GM19467 (cell line): ENCODE data around the gene PITPNM3.
"Not testable (repeated sequence)": the region's sequence is repeated elsewhere in the genome, so short reads cannot be mapped to it uniquely, and the experiment has no call there.

ENCODE experiments used
- ATAC-seq: cut with Tn5 transposase; IDR thresholded peaks from one replicate; pipeline ENCODE4 v1.9.1; 2021; ENCODE audit warnings: mild to moderate bottlenecking, moderate library complexity; ENCODE audit not compliant: unreplicated experiment

PITPNM3 gene

GRCh38 chr17:6556121-6557039 lies at the start of gene PITPNM3:
PITPNM3 (minus strand) TSS chr17:6556555; CDS start chr17:6556406, 149 bp downstream.
- ATAC-seq: no peak

GRCh38 chr17:6605142-6605541 lies 48.8 kb upstream of the PITPNM3 start:
- ATAC-seq: no peak

- ATAC-seq: no peak
Measured at GRCh38 chr17:6603744-6604325, 47.5 kb upstream of the PITPNM3 start.

DNA sequence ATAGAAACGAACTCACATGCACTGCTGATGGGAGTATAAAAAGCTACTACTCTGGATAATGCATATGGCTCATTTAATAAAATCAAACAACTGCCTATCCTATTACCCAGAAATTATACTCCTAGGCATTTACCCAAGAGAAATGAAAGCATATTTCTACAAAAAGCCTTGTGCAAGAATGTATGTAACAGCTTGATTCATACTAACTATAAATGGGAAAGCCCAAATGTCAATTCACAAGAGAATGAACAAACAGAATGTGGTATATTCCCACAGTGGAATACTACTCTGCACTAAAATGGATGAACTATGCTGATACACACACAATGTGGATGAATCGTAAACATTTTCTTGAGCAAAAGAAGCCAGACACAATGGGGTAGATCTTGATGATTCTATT lies 45.8 kb upstream of the PITPNM3 start:
- ATAC-seq: no peak

- no peak for ATAC-seq
Measured at GRCh38 chr17:6599364-6599763, 43.0 kb upstream of the PITPNM3 start.

GRCh38 chr17:6597727-6598126 lies 41.4 kb upstream of the PITPNM3 start:
- ATAC-seq: no peak

GRCh38 chr17:6596941-6597340 lies 40.6 kb upstream of the PITPNM3 start:
- ATAC-seq: no peak

DNA sequence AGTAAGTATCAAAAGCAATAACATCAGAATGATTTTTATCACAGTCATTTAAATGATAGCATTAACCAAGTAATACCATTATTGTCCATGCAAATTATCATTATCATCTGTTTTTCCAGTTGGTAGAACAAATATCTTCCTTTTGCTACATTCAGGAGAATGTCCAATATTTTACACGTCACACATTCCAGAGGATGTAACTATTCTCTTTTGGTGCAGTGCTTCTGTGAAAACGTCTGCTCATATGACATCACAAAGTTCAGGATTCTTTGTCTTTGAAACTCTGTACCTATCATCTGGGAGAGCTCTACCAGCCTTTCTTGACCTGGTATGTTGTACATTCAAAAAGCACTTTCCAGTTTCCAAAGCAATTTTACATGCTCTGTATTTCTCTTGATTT lies 40.2 kb upstream of the PITPNM3 start:
- ATAC-seq: no peak

DNA sequence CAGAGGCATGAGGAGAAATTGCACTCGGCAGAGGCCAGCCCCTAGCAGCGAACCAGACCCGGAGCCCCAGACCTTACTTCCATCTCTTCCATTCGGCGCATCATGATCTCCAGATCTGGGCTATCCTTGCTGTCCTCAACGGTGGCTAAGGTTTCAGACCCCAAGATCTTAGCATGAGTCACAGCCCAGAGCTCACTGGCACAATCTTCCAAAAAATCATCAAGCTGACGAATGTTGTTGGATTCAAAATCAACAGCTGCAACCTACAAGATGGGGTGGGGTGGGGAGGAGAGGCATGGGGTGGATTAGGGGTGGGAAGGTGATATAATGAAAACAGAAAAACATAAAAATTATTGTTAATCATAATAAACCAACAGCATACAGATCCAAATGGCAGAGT lies 39.7 kb upstream of the PITPNM3 start:
- ATAC-seq: no peak

GRCh38 chr17:6593371-6593770 lies 37.0 kb upstream of the PITPNM3 start:
- ATAC-seq: not testable (repeated sequence)

DNA sequence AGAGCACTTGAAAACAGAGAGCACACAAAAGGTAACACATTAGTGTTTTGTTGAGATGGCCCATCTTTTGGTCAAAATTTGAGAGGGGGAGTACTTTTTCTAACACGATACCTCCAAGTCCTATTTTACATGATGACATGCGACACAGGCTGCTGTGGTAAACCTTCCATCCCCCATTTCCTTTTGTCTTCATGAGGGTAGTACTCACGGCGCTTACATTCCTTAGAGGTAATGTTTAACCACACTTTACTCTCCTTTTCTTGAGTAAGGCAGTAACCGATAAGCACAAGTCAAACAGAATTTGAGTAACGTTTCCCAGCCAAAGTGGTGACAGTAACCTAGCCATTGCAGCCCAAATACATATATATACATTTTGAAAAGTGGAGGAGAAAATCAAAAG lies 35.8 kb upstream of the PITPNM3 start:
- ATAC-seq: no peak

- ATAC-seq: no peak
Measured at GRCh38 chr17:6591599-6592158, 35.3 kb upstream of the PITPNM3 start.

GRCh38 chr17:6589266-6589946 lies 33.1 kb upstream of the PITPNM3 start:
- ATAC-seq: no peak

DNA sequence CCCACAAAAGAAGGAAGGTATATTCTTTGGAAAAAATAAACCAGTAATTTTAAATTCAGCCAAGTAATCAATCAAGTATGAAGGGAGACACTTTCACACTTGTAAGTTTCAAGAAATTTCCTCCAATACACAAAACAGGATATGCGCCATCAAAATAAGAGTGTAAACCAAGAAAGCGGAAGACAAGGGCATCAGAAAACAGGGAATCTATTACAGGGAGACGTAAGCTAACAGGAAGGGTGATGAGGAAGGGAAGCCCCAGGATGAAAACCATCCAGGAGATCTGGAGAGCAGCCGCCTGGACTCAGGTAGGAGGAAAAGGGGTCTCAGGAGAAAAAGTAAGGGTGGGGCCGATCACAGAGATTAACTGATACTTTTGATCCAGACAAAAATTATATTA lies 31.8 kb upstream of the PITPNM3 start:
- ATAC-seq: no peak

- no peak for ATAC-seq
Measured at GRCh38 chr17:6587310-6587709, 31.0 kb upstream of the PITPNM3 start.

GRCh38 chr17:6583411-6583810 lies 27.1 kb upstream of the PITPNM3 start:
- no peak for ATAC-seq

GRCh38 chr17:6580625-6581024 lies 24.3 kb upstream of the PITPNM3 start:
- ATAC-seq: no peak

GRCh38 chr17:6578491-6578890 lies 22.1 kb upstream of the PITPNM3 start:
- ATAC-seq: no peak

DNA sequence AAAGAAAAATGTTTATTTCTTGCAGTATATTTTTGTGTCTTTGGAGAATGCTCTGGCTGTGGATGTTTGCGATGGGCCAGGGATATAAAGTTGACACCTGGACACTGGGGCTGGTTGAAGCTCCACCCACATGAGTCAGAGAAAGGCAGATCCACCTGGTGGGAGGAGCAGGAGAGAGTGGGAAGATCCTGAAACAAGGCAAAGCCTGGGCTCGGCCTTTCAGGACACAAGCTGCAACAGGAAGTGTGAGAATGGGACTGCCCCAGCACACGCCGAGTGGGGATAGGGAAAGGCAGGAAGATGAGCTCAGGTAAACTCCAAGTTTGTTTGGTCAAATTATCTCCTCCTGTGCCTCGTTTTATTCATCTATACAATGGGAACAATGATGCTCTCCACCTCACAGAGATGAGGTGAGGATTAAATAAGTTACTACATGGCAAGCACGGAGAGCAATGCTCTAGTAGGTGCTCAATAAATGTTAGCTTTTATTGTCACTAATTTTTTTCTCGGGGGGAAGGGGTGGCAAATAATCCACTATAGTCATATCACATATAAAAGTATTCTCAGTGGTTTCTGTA lies 21.4 kb upstream of the PITPNM3 start:
- ATAC-seq: no peak

- ATAC-seq: no peak
Measured at GRCh38 chr17:6576038-6576785, 19.9 kb upstream of the PITPNM3 start.
